ENCODE results near the gene LUZP1. TPM values are rescaled to one million over a fixed set of nuclear protein-coding genes. Genes with fewer than 3 reads are reported as not detected.

Gene LUZP1
- total RNA-seq, 2 experiments from 2014 or later = 16.9 to 17.5 TPM

DNA sequence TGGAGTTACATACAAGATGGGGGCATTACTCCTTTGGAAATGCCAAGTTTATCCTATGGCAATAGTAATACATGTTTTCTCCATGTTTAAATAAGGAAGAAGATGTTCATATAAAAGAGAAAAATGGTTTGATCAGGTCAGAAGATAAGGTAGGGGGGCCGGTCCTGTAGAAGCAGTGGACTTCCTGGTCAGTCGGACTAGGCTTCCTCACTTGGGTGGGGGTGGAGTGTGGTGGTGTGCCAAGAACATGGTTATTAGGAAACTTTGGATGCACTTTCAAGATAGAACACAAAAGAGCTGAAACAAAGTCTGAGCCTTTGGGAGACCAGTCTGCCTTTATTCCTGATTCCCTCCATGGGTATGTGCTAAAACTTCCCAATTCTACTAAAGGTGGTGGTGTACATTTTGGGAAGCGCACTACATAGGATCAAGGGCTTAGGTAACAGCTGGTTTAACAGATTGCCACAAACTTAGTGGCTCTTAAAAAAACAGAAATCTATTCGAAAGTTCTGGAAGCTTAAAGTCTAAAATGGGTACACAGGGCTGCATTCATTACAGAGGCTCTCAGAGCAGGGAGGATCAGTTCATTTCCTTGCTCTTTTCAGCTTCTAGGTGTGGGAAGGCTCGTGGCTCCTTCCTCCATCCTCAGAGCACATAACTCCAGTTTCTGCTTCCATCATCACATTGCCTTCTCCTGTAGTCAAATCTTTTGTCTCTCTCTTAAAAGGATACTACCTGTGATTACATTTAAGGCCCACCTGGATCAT, 84.8 kb downstream of the LUZP1 start:
- no peak for DNase-seq
- H3K27ac Mint-ChIP-seq = no peak overlapping the region
- ChIA-PET CTCF (no interaction called here), POLR2A (no interaction called here)
- no peak overlapping the region for H3K4me3 Mint-ChIP-seq
- H3K27me3 Mint-ChIP-seq = no peaks in the 10 kb centered on the region
- no peaks in the 10 kb centered on the region for H3K4me1 Mint-ChIP-seq
- no peaks in the 10 kb centered on the region for H3K9me3 Mint-ChIP-seq
- peaks cover 44% of the 10 kb centered on the region for H3K36me3 Mint-ChIP-seq (ENCODE audit: low read depth)

- H3K36me3 Mint-ChIP-seq (ENCODE audit: low read depth) = peaks cover 51% of the 10 kb centered on the region
- no peak for DNase-seq
- no peak overlapping the region for H3K4me3 Mint-ChIP-seq
- ChIA-PET POLR2A (no interaction called here), CTCF (interaction anchor here (0.6 to 2.2 kb wide), 4 partner anchors 19 to 380 kb away, joined by 3 to 8 read pairs (median 4); no protein-coding TSS in a partner anchor)
- no peaks in the 10 kb centered on the region for H3K27me3 Mint-ChIP-seq
- H3K4me1 Mint-ChIP-seq = no peaks in the 10 kb centered on the region
- no peak overlapping the region for H3K27ac Mint-ChIP-seq
- no peaks in the 10 kb centered on the region for H3K9me3 Mint-ChIP-seq
Observed at GRCh38 chr1:23081376-23081775, 87.3 kb downstream of the LUZP1 start.

- ChIA-PET POLR2A (no interaction called here), CTCF (interaction anchor here (1.0 to 2.2 kb wide), 3 partner anchors 18 to 104 kb away, joined by 4 to 8 read pairs (median 4); no protein-coding TSS in a partner anchor)
- DNase-seq = no peak
- Mint-ChIP-seq H3K9me3 (no peaks in the 10 kb centered on the region), H3K4me1 (no peaks in the 10 kb centered on the region), H3K27me3 (no peaks in the 10 kb centered on the region), H3K36me3 (ENCODE audit: low read depth) (peaks cover 51% of the 10 kb centered on the region), H3K27ac (no peak overlapping the region), H3K4me3 (no peak overlapping the region)
Observed at GRCh38 chr1:23080885-23081284, 87.8 kb downstream of the LUZP1 start.

- Mint-ChIP-seq H3K9me3 (no peaks in the 10 kb centered on the region), H3K36me3 (ENCODE audit: low read depth) (peaks cover 45% of the 10 kb centered on the region), H3K27me3 (no peaks in the 10 kb centered on the region), H3K27ac (peak overlapping the region; percentile 20), H3K4me1 (no peaks in the 10 kb centered on the region), H3K4me3 (no peak overlapping the region)
- no peak for DNase-seq
- ChIA-PET POLR2A (no interaction called here), CTCF (interaction anchor here (1.7 to 1.9 kb wide), 2 partner anchors 9 to 20 kb away, joined by 4 read pairs; no protein-coding TSS in a partner anchor)
Observed at GRCh38 chr1:23079025-23079424, 89.6 kb downstream of the LUZP1 start.

DNA sequence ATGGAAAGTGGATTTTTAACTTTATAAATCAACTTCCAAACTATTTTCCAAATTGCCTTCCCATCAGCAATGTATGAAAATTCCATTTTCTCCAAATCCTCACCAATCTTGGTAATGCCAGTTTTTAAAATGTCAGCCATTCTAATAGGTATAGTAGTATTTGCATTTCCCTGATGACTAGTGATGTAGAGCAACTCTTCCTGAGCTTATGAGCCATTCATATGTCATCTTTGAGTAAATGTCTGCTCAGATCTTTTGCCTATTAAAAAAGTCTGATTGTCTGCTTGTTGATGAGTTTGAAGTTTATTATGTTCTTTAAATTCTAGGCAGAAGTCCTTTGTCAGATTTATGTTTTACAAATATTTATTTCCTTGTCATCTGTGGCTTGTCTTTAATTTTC, 94.6 kb downstream of the LUZP1 start:
- H3K4me1 Mint-ChIP-seq = no peaks in the 10 kb centered on the region
- peaks cover 41% of the 10 kb centered on the region for H3K36me3 Mint-ChIP-seq (ENCODE audit: low read depth)
- H3K4me3 Mint-ChIP-seq = no peak overlapping the region
- H3K9me3 Mint-ChIP-seq = no peaks in the 10 kb centered on the region
- no peak overlapping the region for H3K27ac Mint-ChIP-seq
- H3K27me3 Mint-ChIP-seq = no peaks in the 10 kb centered on the region
- POLR2A ChIA-PET = no interaction called here
- DNase-seq = no peak
- CTCF ChIA-PET = interaction anchor here (0.6 to 1.5 kb wide), 2 partner anchors 54 to 314 kb away, joined by 3 to 5 read pairs; no protein-coding TSS in a partner anchor

GRCh38 chr1:23069675-23070074, 99.0 kb downstream of the LUZP1 start:
- Mint-ChIP-seq H3K4me1 (no peaks in the 10 kb centered on the region), H3K4me3 (no peak overlapping the region), H3K27me3 (no peaks in the 10 kb centered on the region), H3K27ac (no peak overlapping the region), H3K36me3 (ENCODE audit: low read depth) (peaks cover 54% of the 10 kb centered on the region), H3K9me3 (no peaks in the 10 kb centered on the region)
- ChIA-PET CTCF (interaction anchor here (1.3 to 2.1 kb wide), 2 partner anchors 11 to 16 kb away, joined by 4 to 5 read pairs; no protein-coding TSS in a partner anchor), POLR2A (no interaction called here)
- no peak for DNase-seq

DNA sequence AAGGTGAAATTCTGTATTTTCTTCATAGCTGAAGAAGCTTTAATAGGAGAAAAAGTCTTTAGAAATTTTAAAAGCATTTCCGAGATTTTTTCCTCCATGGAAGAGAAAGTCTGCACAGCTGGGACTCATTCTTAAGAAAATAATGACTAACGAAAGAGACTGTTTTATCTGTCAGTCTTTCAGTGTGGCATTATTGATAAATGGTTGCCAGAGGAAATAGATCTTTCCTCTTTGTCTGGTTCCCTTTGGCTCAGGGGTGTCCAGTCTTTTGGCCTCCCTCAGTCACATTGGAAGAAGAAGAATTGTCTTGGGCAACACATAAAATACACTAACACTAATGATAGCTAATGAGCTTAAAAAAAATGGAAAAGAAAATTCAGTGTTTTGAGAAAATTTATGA, 99.5 kb downstream of the LUZP1 start:
- Mint-ChIP-seq H3K27me3 (no peaks in the 10 kb centered on the region), H3K36me3 (ENCODE audit: low read depth) (peaks cover 51% of the 10 kb centered on the region), H3K27ac (no peak overlapping the region), H3K9me3 (no peaks in the 10 kb centered on the region), H3K4me3 (no peak overlapping the region), H3K4me1 (no peaks in the 10 kb centered on the region)
- ChIA-PET CTCF (interaction anchor here (1.3 to 2.1 kb wide), 2 partner anchors 10 to 16 kb away, joined by 4 to 5 read pairs; no protein-coding TSS in a partner anchor), POLR2A (no interaction called here)
- no peak for DNase-seq

DNA sequence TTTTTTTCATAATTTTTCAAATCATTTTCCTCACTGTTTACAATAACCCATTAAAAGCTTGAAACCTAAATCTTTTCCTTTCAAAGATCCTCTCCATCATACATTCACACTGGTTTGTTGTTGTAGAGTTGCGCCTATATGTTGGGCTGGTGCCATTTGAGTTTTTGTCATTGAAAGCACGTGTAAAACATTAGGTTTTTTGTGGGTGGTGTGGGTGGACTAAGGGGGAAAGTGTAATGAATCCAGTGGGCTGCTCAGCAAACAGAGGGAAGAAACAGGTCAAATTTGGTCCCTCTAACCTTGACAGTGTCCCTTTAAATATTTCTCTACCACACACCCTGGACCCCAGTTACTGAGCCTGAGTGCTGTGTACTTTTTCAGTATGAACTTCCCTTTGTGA, 102.6 kb downstream of the LUZP1 start:
- ChIA-PET CTCF (no interaction called here), POLR2A (no interaction called here)
- no peak overlapping the region for H3K27ac Mint-ChIP-seq
- no peak for DNase-seq
- no peaks in the 10 kb centered on the region for H3K27me3 Mint-ChIP-seq
- no peaks in the 10 kb centered on the region for H3K4me1 Mint-ChIP-seq
- no peaks in the 10 kb centered on the region for H3K9me3 Mint-ChIP-seq
- H3K4me3 Mint-ChIP-seq = no peak overlapping the region
- peaks cover 46% of the 10 kb centered on the region for H3K36me3 Mint-ChIP-seq (ENCODE audit: low read depth)

- no peak overlapping the region for H3K27ac Mint-ChIP-seq
- H3K4me1 Mint-ChIP-seq = no peaks in the 10 kb centered on the region
- no peak for DNase-seq
- CTCF ChIA-PET = no interaction called here
- POLR2A ChIA-PET = no interaction called here
- peaks cover 49% of the 10 kb centered on the region for H3K36me3 Mint-ChIP-seq (ENCODE audit: low read depth)
- no peaks in the 10 kb centered on the region for H3K27me3 Mint-ChIP-seq
- no peak overlapping the region for H3K4me3 Mint-ChIP-seq
- no peaks in the 10 kb centered on the region for H3K9me3 Mint-ChIP-seq
Observed at GRCh38 chr1:23065385-23065784, 103.3 kb downstream of the LUZP1 start.

DNA sequence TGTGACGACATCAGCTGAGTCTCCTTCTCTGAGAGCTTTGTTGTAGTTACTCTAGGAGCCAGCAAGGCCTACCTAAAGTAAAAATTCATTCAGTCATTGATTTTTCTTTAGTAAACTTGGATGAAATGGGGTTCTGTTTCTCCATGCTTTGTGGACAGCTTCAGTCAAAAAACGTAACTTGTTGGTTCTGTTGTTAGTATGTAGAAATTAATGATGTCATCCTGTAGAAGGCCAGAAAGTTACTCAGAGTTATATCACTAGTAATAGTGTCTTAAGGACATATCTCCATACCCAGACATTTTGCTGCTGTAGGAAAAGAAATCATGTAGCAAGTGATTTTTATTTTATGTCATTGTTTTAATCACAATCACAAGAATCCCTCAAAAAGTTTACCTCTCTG, 106.4 kb downstream of the LUZP1 start:
- ChIA-PET POLR2A (no interaction called here), CTCF (interaction anchor here (0.8 kb wide), 1 partner anchor 19 kb away, joined by 4 read pairs; no protein-coding TSS in a partner anchor)
- Mint-ChIP-seq H3K9me3 (no peaks in the 10 kb centered on the region), H3K4me1 (no peaks in the 10 kb centered on the region), H3K4me3 (no peak overlapping the region), H3K27me3 (no peaks in the 10 kb centered on the region), H3K27ac (no peak overlapping the region), H3K36me3 (ENCODE audit: low read depth) (peaks cover 52% of the 10 kb centered on the region)
- DNase-seq = no peak

DNA sequence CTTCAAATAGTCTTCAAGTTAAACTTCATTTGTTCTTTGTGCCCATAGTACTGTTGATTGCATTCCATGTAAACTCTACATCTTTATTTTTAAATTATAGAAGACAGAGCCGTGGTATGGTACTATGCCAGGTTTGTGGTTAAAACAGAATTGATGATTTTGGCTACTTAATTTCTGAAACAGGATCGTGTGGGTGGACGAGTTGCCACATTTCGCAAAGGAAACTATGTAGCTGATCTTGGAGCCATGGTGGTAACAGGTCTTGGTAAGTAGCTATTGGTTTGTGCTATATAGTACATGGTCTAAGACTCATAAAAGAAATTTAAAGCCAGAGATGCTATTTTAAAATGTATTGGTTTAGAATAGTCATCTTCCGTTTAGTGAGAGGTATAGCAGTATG, 111.4 kb downstream of the LUZP1 start:
- no peak overlapping the region for H3K4me3 Mint-ChIP-seq
- peaks cover 52% of the 10 kb centered on the region for H3K36me3 Mint-ChIP-seq (ENCODE audit: low read depth)

GRCh38 chr1:23051290-23051909, 117.3 kb downstream of the LUZP1 start:
- POLR2A ChIA-PET = no interaction called here
- no peak for DNase-seq
- Mint-ChIP-seq H3K27me3 (no peaks in the 10 kb centered on the region), H3K9me3 (no peaks in the 10 kb centered on the region), H3K27ac (no peak overlapping the region), H3K4me3 (no peak overlapping the region), H3K4me1 (peaks cover 2% of the 10 kb centered on the region), H3K36me3 (ENCODE audit: low read depth) (peaks cover 25% of the 10 kb centered on the region)
- CTCF ChIA-PET = no interaction called here

More for the DNA sequence above, 111.4 kb downstream of the LUZP1 start:
- DNase-seq = no peak
- no peak overlapping the region for H3K27ac Mint-ChIP-seq
- H3K27me3 Mint-ChIP-seq = no peaks in the 10 kb centered on the region
- no peaks in the 10 kb centered on the region for H3K4me1 Mint-ChIP-seq
- H3K9me3 Mint-ChIP-seq = no peaks in the 10 kb centered on the region
- CTCF ChIA-PET = interaction anchor here (1.9 kb wide), 1 partner anchor 10 kb away, joined by 5 read pairs; no protein-coding TSS in a partner anchor
- POLR2A ChIA-PET = interaction anchor here (0.6 kb wide), 2 partner anchors 26 to 133 kb away, joined by 5 to 10 read pairs; no protein-coding TSS in a partner anchor

GRCh38 chr1:23050201-23050600, 118.5 kb downstream of the LUZP1 start:
- Mint-ChIP-seq H3K36me3 (ENCODE audit: low read depth) (peaks cover 21% of the 10 kb centered on the region), H3K27ac (no peak overlapping the region), H3K9me3 (no peaks in the 10 kb centered on the region), H3K4me1 (peaks cover 13% of the 10 kb centered on the region), H3K27me3 (no peaks in the 10 kb centered on the region), H3K4me3 (no peak overlapping the region)
- CTCF ChIA-PET = no interaction called here
- POLR2A ChIA-PET = no interaction called here
- DNase-seq = no peak
